Heart left ventricle (tissue), 16 donors: ENCODE measurements around the gene RIMKLA. TPM values are rescaled to one million over a fixed set of nuclear protein-coding genes. Genes with fewer than 3 reads are reported as not detected.

ENCODE experiments used
- ATAC-seq, 4 donors: fragments of 200-7000 bp; cut with Tn5 transposase; one replicate each; pipeline ENCODE4 v1.9.1; 2020 to 2022; ENCODE audit warnings: moderate library complexity in 4 of 4, mild to moderate bottlenecking in 3 of 4, moderate number of reproducible peaks in 1 of 4
- DNase-seq, 5 donors: peaks; one replicate each; pipeline ENCODE4 v3.0.0-alpha.2; 2020
- H3K27ac ChIP-seq, 12 donors: fragments of 200-600 bp; sonication (generic) in 4 of 12; one replicate each; pipeline versions ENCODE4 v1.5.0 to v1.8.0; 2016 to 2022; ENCODE audit warnings: mild to moderate bottlenecking in 2 of 12
- H3K27me3 ChIP-seq, 9 donors: fragments of 200-600 bp; sonication (generic) in 2 of 9; one replicate each; pipeline versions ENCODE4 v1.5.1 to v1.8.0; 2016 to 2022; ENCODE audit warnings: mild to moderate bottlenecking in 3 of 9
- H3K36me3 ChIP-seq, 9 donors: fragments of 200-600 bp; sonication (generic) in 2 of 9; one replicate each; pipeline versions ENCODE4 v1.5.0 to v1.8.0; 2018 to 2022; ENCODE audit warnings: mild to moderate bottlenecking in 2 of 9
- H3K4me1 ChIP-seq, 12 donors: fragments of 200-600 bp; sonication (generic) in 4 of 12; one replicate each; pipeline versions ENCODE4 v1.5.0 to v1.8.0; 2016 to 2022; ENCODE audit warnings: mild to moderate bottlenecking in 3 of 12
- H3K4me3 ChIP-seq, 12 donors: fragments of 200-600 bp; sonication (generic) in 4 of 12; one replicate each; pipeline versions ENCODE4 v1.5.0 to v1.8.0; 2017 to 2022; ENCODE audit warnings: mild to moderate bottlenecking in 9 of 12, moderate library complexity in 4 of 12
- H3K9me3 ChIP-seq, 12 donors: fragments of 200-600 bp; sonication (generic) in 4 of 12; one replicate each; pipeline versions ENCODE4 v1.5.0 to v1.8.0; 2016 to 2022; ENCODE audit warnings: mild to moderate bottlenecking in 1 of 12
- CTCF ChIP-seq, 12 donors: fragments of 200-600 bp; sonication (generic) in 4 of 12; IDR thresholded peaks; one replicate each; pipeline versions ENCODE4 v1.5.0 to v1.8.0; 2018 to 2022; ENCODE audit warnings: antibody characterized with exemption in 12 of 12, mild to moderate bottlenecking in 5 of 12
- POLR2A ChIP-seq, 2 donors: fragments of 450-650 bp; IDR thresholded peaks; one replicate each; pipeline ENCODE4 v1.6.1; 2017; ENCODE audit warnings: antibody characterized with exemption in 2 of 2, mild to moderate bottlenecking in 2 of 2, moderate library complexity in 2 of 2
- WGBS, 4 donors: extraction: QIAGEN DNeasy Blood & Tissue Kit in 2 of 4; methylation state at CpG; one replicate each; pipeline versions ENCODE4 v1.1.5 to v1.1.7; 2013 to 2018; 5-methylcytosine and 5-hydroxymethylcytosine counted together
- intact Hi-C, 10 donors: fragments of 100-400 bp; cut with DNase I; formaldehyde crosslinking; loops; one replicate each; pipeline versions ENCODE4 v1.11.1 to v1.14.2; 2022
- polyA plus RNA-seq, 2 donors: library from polyadenylated mRNA; stranded (reverse); fragments of 200-250 nt; gene quantifications; one replicate each; pipeline ENCODE4 v1.2.3, GENCODE V29; 2013
- total RNA-seq, 9 donors: library from RNA; depleted of rRNA in 2 of 9; stranded (reverse); fragments of >200 nt in 2 of 9; fragmentation: NEBNext Ultra II Directional in 3 of 9; extraction: Animal tissue kit (Norgen Biotek cat#: 25700) in 3 of 9; gene quantifications; one replicate each; pipeline versions ENCODE4 v1.1.0 to v1.2.4, GENCODE V29; 2016 to 2023
- donor health status: ischemic (EF 13 %, LVEDD 7.1; RV severe dilation, severe dysfunction).
- donor health status: healthy with polysubstance abuse.
- donor health status: DM: no; HTN: yes; CAD: no.
- donor health status: DM: no; HTN: no; CAD: no.
- donor health status: ischemic (EF 25% LVEDD 6.9; RV normal size, moderate dysfunction).
- donor health status: ischemic (EF 25% LVEDD 5.7; RV mildly dilated, moderate dysfunction).
- donor health status: healthy.
- donor health status: DM: yes; HTN: yes; CAD: no.
- donor health status: ischemic (EF 35%, LVEDD 5.7; RV mildly dilated, moderate dysfunction).
- donor health status: nonischemic (EF 11% LVEDD 7.7; RV severe dilation, severe dysfunction).
- donor health status: DM: yes; HTN: yes; CAD: no.
- donor health status: PGD.
- donor health status: ischemic (EF 29% LVEDD 5.4; RV normal size, mild dysfunction).
- donor health status: nonischemic (EF 23%, LVEDD 6.1; RV moderate dilation, normal function).

Gene RIMKLA
- total and polyA plus RNA-seq, 11 donors: 2.3 to 15.3 (median 8.2) TPM

- Histone ChIP-seq H3K27me3 (no peaks in the 10 kb centered on the region), H3K4me3 (no peak overlapping the region), H3K36me3 (peaks cover 0 to 21% (median 16%) of the 10 kb centered on the region in 9 donors), H3K27ac (no peak overlapping the region), H3K9me3 (no peaks in the 10 kb centered on the region), H3K4me1 (peaks cover 0 to 25% (median 15%) of the 10 kb centered on the region in 12 donors)
- no peak for ATAC-seq
- 92 to 97% (median 96%) methylated on average over 5 of the region's 5 CpGs for WGBS, 4 donors
- TF ChIP-seq CTCF (IDR thresholded peaks at IDR 0.05): no peak
- TF ChIP-seq POLR2A (IDR thresholded peaks at IDR 0.05): no peak
- intact Hi-C loops: loop anchor here in 3 of 10 donors (10.0 kb wide), 3 partner anchors 110 to 300 kb away; no protein-coding TSS in a partner anchor
- DNase-seq: no peak
These were observed 73.8 kb downstream of the RIMKLA start for GRCh38 chr1:42454403-42454802.

GRCh38 chr1:42456010-42456753 is 75.6 kb downstream of the RIMKLA start, which contains the start of the genes PPCS and ZMYND12:
Gene PPCS (plus strand): TSS chr1:42456543. CDS start chr1:42456566, 23 bp downstream.
Gene ZMYND12 (minus strand): TSS chr1:42456022. CDS start chr1:42455997, 25 bp downstream.
- ATAC-seq: peak; percentile 94 to 97 (median 96)
- H3K4me3 ChIP-seq: peak within 1 kb of the TSS; percentile 63 to 100 (median 84)
- H3K9me3 ChIP-seq: no peaks in the 10 kb centered on the region
- peaks cover 0 to 25% (median 15%) of the 10 kb centered on the region in 12 donors for H3K4me1 ChIP-seq
- H3K36me3 ChIP-seq: peaks cover 0 to 38% (median 34%) of the 10 kb centered on the region in 9 donors
- peak within 1 kb of the TSS; percentile 83 to 99 (median 90) for H3K27ac ChIP-seq
- intact Hi-C loops: loop anchor here in 6 of 10 donors (2.0 to 10.0 kb wide), 6 partner anchors 111 to 299 kb away; partner anchors contain the start of gene FOXJ3 (in 4 of the 6)
- peak; percentile 88 to 92 (median 91) for DNase-seq
- TF ChIP-seq POLR2A (IDR thresholded peaks at IDR 0.05) (peak in 1 of 2 donors; percentile 58), CTCF (IDR thresholded peaks at IDR 0.05) (peak in 2 of 12 donors; percentile 5 to 13)
- WGBS, 4 donors: 0 to 1% (median 0%) methylated on average over 33 to 66 of the region's 66 CpGs
- H3K27me3 ChIP-seq: no peaks in the 10 kb centered on the region

- intact Hi-C loops: loop anchor here in 6 of 10 donors (2.0 to 10.0 kb wide), 6 partner anchors 112 to 298 kb away; partner anchors contain the start of gene FOXJ3 (in 4 of the 6)
- no peaks in the 10 kb centered on the region for H3K9me3 ChIP-seq
- 1 to 7% (median 3%) methylated on average over 4 to 23 of the region's 23 CpGs for WGBS, 4 donors
- TF ChIP-seq CTCF (IDR thresholded peaks at IDR 0.05): no peak
- TF ChIP-seq POLR2A (IDR thresholded peaks at IDR 0.05): no peak
- peaks cover 0 to 41% (median 36%) of the 10 kb centered on the region in 9 donors for H3K36me3 ChIP-seq
- peak overlapping the region; percentile 83 to 99 (median 90) for H3K27ac ChIP-seq
- peaks cover 0 to 25% (median 15%) of the 10 kb centered on the region in 12 donors for H3K4me1 ChIP-seq
- peak in 4 of 5 donors; percentile 44 to 71 (median 50) for DNase-seq
- H3K27me3 ChIP-seq: no peaks in the 10 kb centered on the region
- ATAC-seq: peak in 3 of 4 donors; percentile 42 to 72 (median 72)
- H3K4me3 ChIP-seq: peak overlapping the region; percentile 63 to 100 (median 84)
These were observed 76.1 kb downstream of the RIMKLA start for GRCh38 chr1:42456754-42457089.

- Histone ChIP-seq H3K27ac (no peak overlapping the region), H3K4me1 (peaks cover 0 to 36% (median 20%) of the 10 kb centered on the region in 12 donors), H3K4me3 (no peak overlapping the region), H3K27me3 (no peaks in the 10 kb centered on the region), H3K9me3 (no peaks in the 10 kb centered on the region), H3K36me3 (peaks cover 0 to 41% (median 36%) of the 10 kb centered on the region in 9 donors)
- no peak for ATAC-seq
- no peak for DNase-seq
- intact Hi-C loops: loop anchor here in 3 of 10 donors (5.0 to 10.0 kb wide), 3 partner anchors 116 to 194 kb away; partner anchors contain the start of genes FOXJ3 (in 1 of the 3) and PPIH (in 1 of the 3)
- TF ChIP-seq POLR2A (IDR thresholded peaks at IDR 0.05): no peak
- TF ChIP-seq CTCF (IDR thresholded peaks at IDR 0.05): no peak
- 79 to 95% (median 86%) methylated on average over 2 of the region's 2 CpGs for WGBS, 4 donors
These were observed 80.6 kb downstream of the RIMKLA start for GRCh38 chr1:42461196-42461595.
